AG04450 (cell line): ENCODE data around the gene OAF. TPM values are rescaled to one million over a fixed set of nuclear protein-coding genes. Genes with fewer than 3 reads are reported as not detected.

Experiments
- CTCF ChIA-PET: fragments of 300-600, 350-600 bp; formaldehyde crosslinking; extraction: SDS; loops from one replicate; lab custom pipeline; 2022; ENCODE audit warnings: antibody characterized with exemption, inconsistent platforms; lab: Charles Lee
- POLR2A ChIA-PET: fragments of 350-600 bp; formaldehyde crosslinking; extraction: SDS; loops from one replicate; lab custom pipeline; 2021; ENCODE audit warnings: antibody characterized with exemption, inconsistent platforms; lab: Yijun Ruan, JAX
- DNase-seq: peaks from one replicate; pipeline ENCODE4 v3.0.0-alpha.2; 2011; ENCODE audit warnings: low read depth, low spot score
- H3K27ac ChIP-seq: one replicate; pipeline ENCODE4 v1.5.1; 2012; ENCODE audit warnings: low read depth, low read length, control low read depth
- H3K27me3 ChIP-seq: one replicate; pipeline ENCODE4 v1.6.0; 2012; ENCODE audit warnings: low read length; ENCODE audit not compliant: control insufficient read depth, insufficient read depth
- H3K4me3 ChIP-seq: 2 replicates; pipeline ENCODE4 v1.5.1; 2011; ENCODE audit warnings: mild to moderate bottlenecking, low read depth, low read length, control low read depth
- H3K9me3 ChIP-seq: 2 replicates; pipeline ENCODE4 v1.5.1; 2012; ENCODE audit warnings: low read length; ENCODE audit not compliant: control insufficient read depth, insufficient read depth
- CTCF ChIP-seq: IDR thresholded peaks from 2 replicates; pipeline ENCODE4 v1.5.1; 2011; ENCODE audit warnings: low read depth, low read length, control low read depth, inconsistent platforms
- polyA plus RNA-seq: library from polyadenylated mRNA; depleted of rRNA; stranded (reverse); fragments of >200 nt; gene quantifications from 2 replicates; pipeline ENCODE4 v1.2.3, GENCODE V29; 2011

The OAF gene
- polyA plus RNA-seq, 1 experiment: 26.6 TPM

DNA sequence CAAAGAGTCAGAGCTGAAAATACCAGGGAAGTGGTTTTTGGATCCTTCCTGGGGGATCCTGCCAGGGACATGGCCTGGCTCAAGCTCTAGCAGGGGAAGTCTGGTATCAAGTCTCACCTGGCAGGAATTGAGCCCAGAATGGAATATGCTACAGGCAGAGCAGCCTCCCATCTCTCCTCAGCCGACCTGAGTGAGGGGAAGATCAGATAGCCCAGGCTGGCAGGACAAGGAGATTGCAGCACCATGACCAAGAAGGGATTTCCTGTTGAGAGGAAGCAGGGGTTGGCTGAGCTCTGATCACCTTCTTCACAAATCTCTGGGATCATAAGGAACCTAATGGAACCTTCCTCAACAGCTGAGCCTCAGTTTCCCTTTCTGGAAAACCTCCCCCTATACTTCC lies 13.0 kb downstream of the OAF start:
- Histone ChIP-seq H3K27ac (no peak overlapping the region), H3K27me3 (no peaks in the 10 kb centered on the region), H3K4me3 (no peak overlapping the region), H3K9me3 (no peaks in the 10 kb centered on the region)
- CTCF ChIA-PET: interaction anchor here (1.0 to 1.4 kb wide), 4 partner anchors 10 to 55 kb away, joined by 4 to 5 read pairs (median 4); no protein-coding TSS in a partner anchor
- POLR2A ChIA-PET: no interaction called here
- no peak for TF ChIP-seq CTCF
- no peak for DNase-seq

DNA sequence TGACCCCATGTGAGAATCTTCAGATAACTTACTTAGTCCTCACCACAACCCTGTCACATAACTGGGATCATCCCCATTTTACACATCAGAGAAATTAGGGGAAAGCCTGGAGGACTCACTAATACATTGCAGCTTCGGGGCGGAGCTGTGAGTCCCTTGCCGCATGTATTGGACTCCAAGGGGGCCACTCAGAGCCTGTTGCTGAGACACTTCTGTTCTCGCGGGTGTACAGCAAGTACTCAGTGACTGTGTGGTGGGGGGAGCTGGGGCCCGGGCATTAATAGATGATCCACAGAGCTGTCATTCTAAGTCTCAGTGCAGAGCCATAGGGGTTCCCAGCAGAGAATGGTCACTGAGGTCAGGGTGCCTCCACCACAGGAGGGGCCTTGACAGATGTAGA lies 13.5 kb downstream of the OAF start:
- no peak for TF ChIP-seq CTCF
- DNase-seq: no peak
- Histone ChIP-seq H3K27ac (no peak overlapping the region), H3K4me3 (no peak overlapping the region), H3K9me3 (no peaks in the 10 kb centered on the region), H3K27me3 (no peaks in the 10 kb centered on the region)
- POLR2A ChIA-PET: interaction anchor here (0.8 kb wide), 1 partner anchor 1322 kb away, joined by 5 read pairs; no protein-coding TSS in a partner anchor
- CTCF ChIA-PET: interaction anchor here (1.4 kb wide), 1 partner anchor 52 kb away, joined by 4 read pairs; no protein-coding TSS in a partner anchor

GRCh38 chr11:120224972-120225909 lies 14.4 kb downstream of the OAF start:
- DNase-seq: no peak
- Histone ChIP-seq H3K27me3 (no peaks in the 10 kb centered on the region), H3K27ac (no peak overlapping the region), H3K4me3 (no peak overlapping the region), H3K9me3 (no peaks in the 10 kb centered on the region)
- ChIA-PET POLR2A (interaction anchor here (0.8 to 1.0 kb wide), 2 partner anchors 8 to 1323 kb away, joined by 3 to 5 read pairs; no protein-coding TSS in a partner anchor), CTCF (interaction anchor here (0.9 to 1.7 kb wide), 5 partner anchors 11 to 75 kb away, joined by 3 to 5 read pairs (median 3); no protein-coding TSS in a partner anchor)
- TF ChIP-seq CTCF: no peak

GRCh38 chr11:120226242-120226641 lies 15.4 kb downstream of the OAF start:
- CTCF ChIA-PET: interaction anchor here (0.9 to 2.2 kb wide), 6 partner anchors 10 to 78 kb away, joined by 3 to 5 read pairs (median 4); no protein-coding TSS in a partner anchor
- POLR2A ChIA-PET: no interaction called here
- H3K27ac ChIP-seq: no peak overlapping the region

More at GRCh38 chr11:120226242-120226641, 15.4 kb downstream of the OAF start:
- DNase-seq: no peak
- H3K4me3 ChIP-seq: no peak overlapping the region
- TF ChIP-seq CTCF: no peak
- H3K9me3 ChIP-seq: no peaks in the 10 kb centered on the region
- H3K27me3 ChIP-seq: no peaks in the 10 kb centered on the region
